HG03575 (cell line): ENCODE measurements around the gene PPP1R12A.
"Not testable (repeated sequence)": the region's sequence is repeated elsewhere in the genome, so short reads cannot be mapped to it uniquely, and the experiment has no call there.

Source experiments
- ATAC-seq: cut with Tn5 transposase; IDR thresholded peaks from one replicate; pipeline ENCODE4 v1.9.1; 2021; ENCODE audit not compliant: unreplicated experiment, insufficient number of reproducible peaks, low FRiP score; ENCODE audit errors: extremely low read depth

The PPP1R12A gene

GRCh38 chr12:79900951-79901350 lies 33.9 kb downstream of the PPP1R12A start:
- no peak for ATAC-seq

GRCh38 chr12:79900199-79900598 lies 34.7 kb downstream of the PPP1R12A start:
- no peak for ATAC-seq

- ATAC-seq = no peak
These were observed 37.3 kb downstream of the PPP1R12A start for GRCh38 chr12:79897617-79898016.

- ATAC-seq = no peak
These were observed 39.1 kb downstream of the PPP1R12A start for GRCh38 chr12:79895804-79896203.

- ATAC-seq = no peak
These were observed 39.8 kb downstream of the PPP1R12A start for GRCh38 chr12:79895071-79895470.

GRCh38 chr12:79891506-79892162 lies 43.3 kb downstream of the PPP1R12A start:
- no peak for ATAC-seq

- ATAC-seq = no peak
These were observed 47.0 kb downstream of the PPP1R12A start for GRCh38 chr12:79887890-79888289.

- no peak for ATAC-seq
These were observed 47.9 kb downstream of the PPP1R12A start for GRCh38 chr12:79886917-79887519.

GRCh38 chr12:79885911-79886490 lies 48.9 kb downstream of the PPP1R12A start:
- no peak for ATAC-seq

- ATAC-seq = no peak
These were observed 50.4 kb downstream of the PPP1R12A start for GRCh38 chr12:79884401-79885006.

GRCh38 chr12:79883216-79883615 lies 51.7 kb downstream of the PPP1R12A start:
- ATAC-seq = no peak

GRCh38 chr12:79881351-79881750 lies 53.5 kb downstream of the PPP1R12A start:
- no peak for ATAC-seq

GRCh38 chr12:79878506-79878905 lies 56.4 kb downstream of the PPP1R12A start:
- ATAC-seq = not testable (repeated sequence)

GRCh38 chr12:79877246-79877645 lies 57.7 kb downstream of the PPP1R12A start:
- no peak for ATAC-seq

GRCh38 chr12:79874665-79875064 lies 60.2 kb downstream of the PPP1R12A start:
- no peak for ATAC-seq

GRCh38 chr12:79873201-79873600 lies 61.7 kb downstream of the PPP1R12A start:
- no peak for ATAC-seq

GRCh38 chr12:79871621-79872020 lies 63.3 kb downstream of the PPP1R12A start:
- no peak for ATAC-seq

GRCh38 chr12:79870916-79871315 lies 64.0 kb downstream of the PPP1R12A start:
- no peak for ATAC-seq

- ATAC-seq = no peak
These were observed 75.3 kb downstream of the PPP1R12A start for GRCh38 chr12:79859646-79860045.

- no peak for ATAC-seq
These were observed 76.4 kb downstream of the PPP1R12A start for GRCh38 chr12:79858518-79858917.
